Measurements from ENCODE around the gene DARS1.

The DARS1 gene

GRCh38 chr2:135899567-135899966 lies 85.9 kb downstream of the DARS1 start:
- Histone ChIP-seq H3K9me3 (ENCODE audit: control insufficient read depth, insufficient read depth, low read length) (no peaks in the 10 kb centered on the region), H3K4me3 (ENCODE audit: low read length) (no peak overlapping the region), H3K27ac (ENCODE audit: low read depth, low read length) (no peak overlapping the region), H3K4me2 (ENCODE audit: low read length) (no peak overlapping the region), H3K27me3 (ENCODE audit: control insufficient read depth, low read length) (no peaks in the 10 kb centered on the region), H3K36me3 (ENCODE audit: control insufficient read depth, low read length) (peaks cover 9% of the 10 kb centered on the region), H4K20me1 (ENCODE audit: control insufficient read depth, insufficient read depth, low read depth, low read length) (no peaks in the 10 kb centered on the region), H3F3A (ENCODE audit: control insufficient read depth, insufficient read depth) (peaks cover 6% of the 10 kb centered on the region), H3K4me1 (ENCODE audit: control insufficient read depth, low read length) (peaks cover 16% of the 10 kb centered on the region), H3K79me2 (ENCODE audit: control insufficient read depth, low read length) (no peaks in the 10 kb centered on the region), H3K9me2 (replicated peaks; ENCODE audit: control insufficient read depth, low read length) (no peaks in the 10 kb centered on the region)
- TF ChIP-seq EZH2phosphoT487 (IDR thresholded peaks at IDR 0.05; ENCODE audit: borderline replicate concordance, low read length) = no peak
- TF ChIP-seq CTCF (IDR thresholded peaks at IDR 0.05; ENCODE audit: low read depth, low read length, poor library complexity, severe bottlenecking) = no peak

GRCh38 chr2:135898234-135898786 lies 87.1 kb downstream of the DARS1 start:
- Histone ChIP-seq H4K20me1 (ENCODE audit: control insufficient read depth, insufficient read depth, low read depth, low read length) (no peaks in the 10 kb centered on the region), H3K9me3 (ENCODE audit: control insufficient read depth, insufficient read depth, low read length) (no peaks in the 10 kb centered on the region), H3K36me3 (ENCODE audit: control insufficient read depth, low read length) (no peaks in the 10 kb centered on the region), H3K4me3 (ENCODE audit: low read length) (no peak overlapping the region), H3K27me3 (ENCODE audit: control insufficient read depth, low read length) (no peaks in the 10 kb centered on the region), H3K79me2 (ENCODE audit: control insufficient read depth, low read length) (no peaks in the 10 kb centered on the region), H3K9me2 (replicated peaks; ENCODE audit: control insufficient read depth, low read length) (no peaks in the 10 kb centered on the region), H3K4me2 (ENCODE audit: low read length) (no peak overlapping the region), H3F3A (ENCODE audit: control insufficient read depth, insufficient read depth) (no peaks in the 10 kb centered on the region), H3K27ac (ENCODE audit: low read depth, low read length) (no peak overlapping the region), H3K4me1 (ENCODE audit: control insufficient read depth, low read length) (peaks cover 22% of the 10 kb centered on the region)
- TF ChIP-seq CTCF (IDR thresholded peaks at IDR 0.05; ENCODE audit: low read depth, low read length, poor library complexity, severe bottlenecking) (no peak), EZH2phosphoT487 (IDR thresholded peaks at IDR 0.05; ENCODE audit: borderline replicate concordance, low read length) (no peak)

GRCh38 chr2:135894930-135895329 lies 90.5 kb downstream of the DARS1 start:
- TF ChIP-seq EZH2phosphoT487 (IDR thresholded peaks at IDR 0.05; ENCODE audit: borderline replicate concordance, low read length) (no peak), CTCF (IDR thresholded peaks at IDR 0.05; ENCODE audit: low read depth, low read length, poor library complexity, severe bottlenecking) (no peak)
- no peak overlapping the region for H3K27ac ChIP-seq (ENCODE audit: low read depth, low read length)
- no peaks in the 10 kb centered on the region for H3K36me3 ChIP-seq (ENCODE audit: control insufficient read depth, low read length)
- no peaks in the 10 kb centered on the region for H4K20me1 ChIP-seq (ENCODE audit: control insufficient read depth, insufficient read depth, low read depth, low read length)
- H3K79me2 ChIP-seq (ENCODE audit: control insufficient read depth, low read length) = no peaks in the 10 kb centered on the region
- no peak overlapping the region for H3K4me2 ChIP-seq (ENCODE audit: low read length)
- no peak overlapping the region for H3K4me3 ChIP-seq (ENCODE audit: low read length)
- no peaks in the 10 kb centered on the region for H3K9me2 ChIP-seq (replicated peaks; ENCODE audit: control insufficient read depth, low read length)
- H3K27me3 ChIP-seq (ENCODE audit: control insufficient read depth, low read length) = no peaks in the 10 kb centered on the region
- no peaks in the 10 kb centered on the region for H3K9me3 ChIP-seq (ENCODE audit: control insufficient read depth, insufficient read depth, low read length)
- H3F3A ChIP-seq (ENCODE audit: control insufficient read depth, insufficient read depth) = no peaks in the 10 kb centered on the region
- H3K4me1 ChIP-seq (ENCODE audit: control insufficient read depth, low read length) = peaks cover 17% of the 10 kb centered on the region

Measured in DOHH2 (cell line).